Glomerular visceral epithelial cell (primary cell): ENCODE data around the gene BOLA2B.
A peak's percentile ranks its signal among the peaks of the same experiment; 100 is the strongest.
"Not testable (repeated sequence)": the region's sequence is repeated elsewhere in the genome, so short reads cannot be mapped to it uniquely, and the experiment has no call there.

Experiments used
- DNase-seq: peaks from one replicate; pipeline ENCODE4 v3.0.0-alpha.2; 2016; ENCODE audit errors: extremely low spot score

Gene BOLA2B

DNA sequence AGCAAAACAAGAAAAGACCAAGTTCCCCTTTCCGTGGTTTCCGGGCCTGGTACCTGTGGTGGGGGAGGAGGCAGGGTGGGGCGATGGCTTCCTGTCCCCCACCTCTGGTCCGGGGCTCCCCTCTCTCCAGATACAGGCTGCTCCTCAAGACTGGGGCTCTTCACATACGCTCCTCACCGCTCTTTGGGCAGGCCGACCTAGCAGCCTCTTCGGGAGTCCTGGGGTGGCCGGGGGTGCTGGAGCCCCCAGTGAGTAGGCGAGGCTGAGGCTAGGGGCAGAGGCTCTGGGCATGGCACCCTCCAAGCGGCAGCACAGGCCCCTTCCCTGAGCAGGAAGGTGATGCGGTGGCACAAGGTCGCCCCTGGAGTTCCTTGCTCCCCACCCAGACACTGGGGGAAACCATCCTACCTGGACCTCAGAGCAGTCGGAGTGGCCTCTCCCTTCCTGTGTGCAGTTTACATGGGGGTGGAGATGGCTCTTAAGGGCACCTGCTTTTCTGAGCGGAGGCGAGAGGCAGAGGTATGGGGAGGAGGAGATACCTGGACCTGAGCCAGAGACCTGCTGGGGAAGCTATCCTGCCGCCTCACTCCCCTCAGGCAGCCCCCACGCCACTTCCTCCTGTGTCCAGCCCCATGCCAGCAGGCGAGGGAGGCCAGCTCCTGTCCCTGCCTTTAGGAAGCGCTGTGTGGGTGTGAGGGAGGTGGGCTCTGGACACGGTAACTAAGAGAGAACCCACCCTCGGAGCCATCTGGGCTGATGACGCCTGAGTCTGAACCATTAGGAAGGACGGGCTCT lies 9.2 kb downstream of the BOLA2B start:
- no peak for DNase-seq

DNA sequence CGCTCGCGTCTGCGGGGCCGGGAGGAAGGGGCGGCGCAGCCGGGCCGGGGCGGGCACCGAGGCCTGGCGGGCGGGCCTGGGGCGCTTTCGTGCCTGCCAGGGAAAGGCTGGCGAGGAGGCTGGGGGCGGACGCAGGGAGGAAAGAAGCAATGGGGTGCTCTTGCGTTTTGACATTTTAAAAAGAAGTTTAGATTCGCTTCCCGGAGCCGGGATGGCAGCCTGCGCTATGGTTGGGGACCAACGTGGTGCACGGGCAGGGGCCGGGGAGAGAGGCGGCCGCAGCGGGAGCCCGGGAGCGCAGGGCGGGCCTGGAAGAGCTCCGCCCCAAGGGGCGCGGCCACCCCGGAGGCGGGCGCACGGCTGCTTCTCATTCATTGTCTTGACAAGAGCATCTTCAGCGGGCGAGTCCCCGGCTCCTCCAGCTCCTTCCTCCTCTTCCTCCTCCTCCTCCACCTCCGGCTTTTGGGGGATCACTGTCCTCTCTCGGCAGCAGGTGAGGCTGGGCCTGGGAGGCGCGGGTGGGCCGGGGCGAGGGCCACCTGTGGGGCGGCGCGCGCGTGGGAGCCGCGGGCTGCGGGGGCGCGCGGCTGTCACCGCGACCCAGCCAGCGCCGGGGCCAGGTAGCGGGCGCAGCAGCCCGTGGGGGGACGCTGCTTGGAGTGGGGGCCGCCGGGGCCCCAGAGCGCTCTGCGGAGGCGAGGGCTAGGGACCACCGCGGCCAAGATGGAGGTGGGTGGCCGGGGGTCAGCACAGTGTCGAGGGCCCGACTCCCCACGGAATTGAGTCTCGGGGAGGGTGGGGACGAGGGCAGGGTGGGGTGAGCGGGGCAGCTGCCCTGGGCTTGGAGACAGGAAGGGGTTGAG lies 10.0 kb downstream of the BOLA2B start, which contains the start of gene CORO1A:
CORO1A (plus strand) TSS at position 370 of the 863 bp plus-strand sequence. CDS start 1,608 bp downstream, outside the sequence.
- DNase-seq = peak; percentile 68

DNA sequence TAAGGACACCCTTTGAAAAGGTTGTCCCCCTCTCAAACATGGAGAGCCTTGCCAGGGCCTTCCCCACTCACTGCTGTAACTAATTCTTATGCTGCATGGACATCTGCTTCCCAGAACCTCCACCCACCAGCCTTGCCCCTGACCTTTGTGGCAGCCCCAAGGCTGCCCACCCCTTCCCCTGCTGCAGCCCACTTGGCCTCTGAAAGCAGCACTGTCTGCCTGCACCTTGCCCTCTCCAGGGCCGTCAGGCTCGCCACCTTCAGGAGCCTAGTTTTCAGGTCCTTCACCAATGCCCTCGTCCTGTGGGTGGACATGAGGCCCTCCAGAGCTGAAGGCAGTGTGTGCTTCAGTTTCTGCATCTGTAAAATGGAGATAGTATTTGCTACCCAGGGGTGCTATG lies 12.7 kb downstream of the BOLA2B start:
- DNase-seq = no peak

DNA sequence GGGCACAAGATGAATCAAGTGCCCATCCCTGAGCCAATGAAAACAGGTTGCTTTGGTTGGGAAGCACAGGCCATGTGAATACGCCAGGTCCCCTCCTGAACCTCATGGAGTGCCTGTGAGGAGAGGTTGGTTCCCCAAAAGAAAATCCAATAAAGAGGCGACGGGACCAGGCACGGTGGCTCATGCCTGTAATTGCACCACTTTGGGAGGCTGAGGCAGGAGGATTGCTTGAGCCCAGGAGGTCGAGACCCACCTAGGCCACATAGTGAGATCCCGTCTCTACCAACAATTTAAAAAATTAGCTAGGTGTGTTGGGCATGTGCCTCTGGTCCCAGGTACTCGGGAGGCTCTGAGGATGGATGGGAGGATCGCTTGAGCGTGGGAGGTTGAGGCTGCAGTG lies 13.5 kb downstream of the BOLA2B start:
- no peak for DNase-seq

DNA sequence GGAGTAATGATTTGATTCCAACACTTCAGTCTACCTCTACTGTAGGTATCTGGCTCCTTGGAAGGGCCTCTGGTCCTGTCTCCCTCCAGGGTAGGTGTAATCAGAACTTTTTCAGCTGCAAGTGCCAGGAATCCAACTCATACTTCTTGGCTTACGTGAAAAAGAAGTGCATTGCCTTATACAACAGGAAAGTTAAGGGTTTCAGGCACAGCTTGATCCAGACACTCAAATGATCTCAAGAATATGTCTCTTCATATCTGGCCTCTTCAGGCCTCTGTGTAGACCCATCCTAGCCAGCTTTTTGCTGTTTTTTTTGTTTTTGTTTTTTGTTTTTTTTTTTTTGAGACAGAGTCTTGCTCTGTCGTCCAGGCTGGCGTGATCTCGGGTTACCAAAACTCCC lies 14.3 kb downstream of the BOLA2B start:
- DNase-seq = no peak

DNA sequence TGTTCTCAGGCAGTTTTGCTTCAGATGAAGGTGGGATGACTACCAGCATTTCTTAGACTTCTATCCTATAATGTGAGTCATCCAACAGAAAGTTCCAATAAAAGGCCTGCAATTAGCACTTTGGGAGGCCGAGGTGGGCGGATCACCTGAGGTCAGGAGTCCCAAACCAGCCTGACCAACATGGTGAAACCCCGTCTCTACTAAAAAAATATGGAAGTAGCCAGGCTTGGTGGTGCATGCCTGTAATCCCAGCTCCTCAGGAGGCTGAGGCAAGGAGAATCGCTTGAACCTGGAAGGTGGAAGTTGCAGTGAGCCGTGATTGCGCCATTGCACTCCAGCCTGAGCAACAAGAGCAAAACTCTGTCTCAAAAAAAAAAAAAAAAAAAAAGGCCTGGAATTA lies 16.6 kb downstream of the BOLA2B start:
- not testable (repeated sequence) for DNase-seq

DNA sequence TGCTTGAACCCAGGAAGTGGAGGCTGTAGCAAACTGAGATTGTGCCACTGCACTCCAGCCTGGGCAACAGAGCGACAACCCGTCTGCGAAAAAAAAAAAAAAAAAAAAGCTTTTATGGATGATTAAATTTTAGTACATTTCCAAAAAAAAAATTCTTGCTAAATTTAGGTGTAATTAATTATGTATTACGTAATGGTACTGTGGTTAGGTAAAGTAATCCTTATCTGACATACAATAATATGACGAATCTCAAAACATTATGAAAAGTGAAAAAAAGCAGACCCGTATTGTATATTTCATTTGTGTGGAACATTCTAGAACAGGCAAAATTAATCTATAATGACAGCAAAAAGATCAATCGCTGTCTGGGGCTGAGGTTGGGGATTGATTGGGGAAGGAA lies 20.4 kb downstream of the BOLA2B start:
- DNase-seq = no peak

DNA sequence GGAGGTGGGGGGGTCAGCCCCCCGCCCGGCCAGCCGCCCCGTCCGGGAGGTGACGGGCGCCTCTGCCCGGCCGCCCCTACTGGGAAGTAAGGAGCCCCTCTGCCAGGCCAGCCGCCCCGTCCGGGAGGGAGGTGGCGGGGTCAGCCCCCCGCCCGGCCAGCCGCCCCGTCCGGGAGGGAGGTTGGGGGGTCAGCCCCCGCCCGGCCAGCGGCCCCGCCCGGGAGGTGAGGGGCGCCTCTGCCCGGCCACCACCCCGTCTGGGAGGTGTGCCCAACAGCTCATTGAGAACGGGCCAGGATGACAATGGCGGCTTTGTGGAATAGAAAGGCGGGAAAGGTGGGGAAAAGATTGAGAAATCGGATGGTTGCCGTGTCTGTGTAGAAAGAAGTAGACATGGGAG lies 23.3 kb downstream of the BOLA2B start:
- not testable (repeated sequence) for DNase-seq

DNA sequence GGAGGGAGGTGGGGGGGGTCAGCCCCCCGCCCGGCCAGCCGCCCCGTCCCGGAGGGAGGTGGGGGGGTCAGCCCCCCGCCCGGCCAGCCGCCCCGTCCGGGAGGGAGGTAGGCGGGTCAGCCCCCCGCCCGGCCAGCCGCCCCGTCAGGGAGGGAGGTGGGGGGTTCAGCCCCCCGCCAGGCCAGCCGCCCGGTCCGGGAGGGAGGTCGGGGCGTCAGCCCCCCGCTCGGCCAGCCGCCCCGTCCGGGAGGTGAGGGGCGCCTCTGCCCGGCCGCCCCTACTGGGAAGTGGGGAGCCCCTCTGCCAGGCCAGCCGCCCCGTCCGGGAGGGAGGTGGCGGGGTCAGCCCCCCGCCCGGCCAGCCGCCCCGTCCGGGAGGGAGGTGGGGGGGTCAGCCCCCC lies 24.1 kb downstream of the BOLA2B start:
- DNase-seq = not testable (repeated sequence)

DNA sequence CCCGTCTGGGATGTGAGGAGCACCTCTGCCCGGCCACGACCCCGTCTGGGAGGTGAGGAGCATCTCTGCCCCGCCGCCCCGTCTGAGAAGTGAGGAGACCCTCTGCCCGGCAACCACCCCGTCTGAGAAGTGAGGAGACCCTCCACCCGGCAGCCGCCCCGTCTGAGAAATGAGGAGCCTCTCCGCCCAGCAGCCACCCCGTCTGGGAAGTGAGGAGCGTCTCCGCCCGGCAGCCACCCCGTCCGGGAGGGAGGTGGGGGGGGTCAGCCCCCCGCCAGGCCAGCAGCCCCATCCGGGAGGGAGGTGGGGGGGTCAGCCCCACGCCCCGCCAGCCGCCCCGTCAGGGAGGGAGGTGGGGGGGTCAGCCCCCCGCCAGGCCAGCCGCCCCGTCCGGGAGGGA lies 24.7 kb downstream of the BOLA2B start:
- not testable (repeated sequence) for DNase-seq

DNA sequence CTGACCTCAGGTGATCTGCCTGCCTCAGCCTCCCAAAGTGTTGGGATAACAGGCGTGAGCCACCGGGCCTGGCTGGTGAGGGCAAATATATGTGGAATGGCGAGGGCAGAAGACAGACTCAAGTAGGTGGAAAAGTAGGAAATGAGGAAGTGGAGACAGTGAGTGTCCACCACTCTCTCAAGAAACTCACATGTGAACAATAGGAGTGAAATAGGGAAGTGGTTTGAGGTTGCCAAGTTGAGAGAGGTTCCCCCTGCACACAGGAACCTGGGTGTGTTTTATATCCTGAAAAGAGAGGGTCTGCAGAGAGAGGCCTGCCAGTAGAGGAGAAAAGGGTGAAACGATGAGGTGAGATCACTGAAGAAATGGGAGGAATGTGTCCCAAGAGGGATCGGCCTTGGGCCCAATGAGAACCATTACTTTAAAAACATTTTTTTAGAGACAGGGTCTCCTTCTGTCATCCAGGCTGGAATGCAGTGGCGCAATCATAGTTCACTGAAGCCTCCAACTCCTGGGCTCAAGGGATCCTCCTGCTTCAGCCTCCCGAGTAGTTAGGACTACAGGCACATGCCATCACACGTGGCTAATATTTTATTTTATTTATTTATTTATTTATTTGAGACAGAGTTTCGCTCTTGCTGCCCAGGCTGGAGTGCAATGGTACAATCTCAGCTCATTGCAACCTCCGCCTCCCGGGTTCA lies 27.1 kb downstream of the BOLA2B start:
- no peak for DNase-seq

DNA sequence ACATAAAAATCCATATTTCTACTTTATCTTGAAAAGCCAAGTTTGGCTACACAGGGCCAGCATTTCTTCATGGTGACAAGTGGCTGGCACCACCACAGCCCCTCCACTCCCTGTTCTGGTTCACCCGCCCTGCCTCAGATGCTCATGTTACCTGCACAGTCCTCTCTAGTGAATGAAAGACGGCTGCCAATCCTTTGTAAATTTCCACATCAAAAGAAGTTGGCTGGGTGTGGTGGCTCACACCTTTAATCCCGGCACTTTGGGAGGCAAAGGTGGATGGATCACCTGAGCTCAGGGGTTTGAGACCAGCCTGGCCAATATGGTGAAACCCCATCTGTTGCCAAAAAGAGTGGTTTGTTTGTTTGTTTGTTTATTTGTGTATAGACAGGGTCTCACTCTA lies 29.9 kb downstream of the BOLA2B start:
- DNase-seq = no peak

DNA sequence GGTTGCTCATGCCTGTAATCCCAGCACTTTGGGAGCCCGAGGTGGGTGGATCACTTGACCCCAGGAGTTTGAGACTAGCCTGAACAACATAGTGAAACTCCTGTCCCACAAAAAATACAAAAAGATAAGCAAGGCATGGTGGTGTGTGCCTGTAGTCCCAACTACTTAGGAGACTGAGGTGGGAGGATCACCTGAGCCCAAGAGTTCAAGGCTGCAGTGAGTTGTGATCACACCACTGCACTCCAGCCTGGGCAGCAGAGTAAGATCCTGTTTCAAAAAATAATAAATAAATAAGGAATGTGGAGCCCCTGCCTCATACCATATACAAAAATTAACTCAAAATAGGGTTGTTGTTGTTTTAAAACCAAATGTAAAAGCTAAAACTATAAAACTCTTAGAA lies 36.3 kb downstream of the BOLA2B start:
- DNase-seq = no peak

DNA sequence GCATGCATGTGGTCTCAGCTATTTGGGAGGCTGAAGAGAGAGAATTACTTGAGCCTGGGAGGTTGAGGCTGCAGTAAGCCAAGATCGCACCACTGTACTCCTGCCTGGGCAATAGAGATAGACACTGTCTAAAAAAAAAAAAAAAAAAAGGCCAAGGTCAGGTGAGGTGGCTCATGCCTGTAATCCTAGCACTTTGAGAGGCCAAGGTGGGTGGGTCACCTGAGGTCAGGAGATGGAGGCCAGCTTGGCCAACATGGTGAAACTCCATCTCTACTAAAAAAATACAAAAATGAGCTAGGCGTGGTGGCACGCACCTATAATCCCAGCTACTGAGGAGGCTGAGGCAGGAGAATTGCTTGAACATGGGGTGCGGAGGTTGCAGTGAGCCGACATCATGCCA lies 38.3 kb downstream of the BOLA2B start:
- DNase-seq = no peak

DNA sequence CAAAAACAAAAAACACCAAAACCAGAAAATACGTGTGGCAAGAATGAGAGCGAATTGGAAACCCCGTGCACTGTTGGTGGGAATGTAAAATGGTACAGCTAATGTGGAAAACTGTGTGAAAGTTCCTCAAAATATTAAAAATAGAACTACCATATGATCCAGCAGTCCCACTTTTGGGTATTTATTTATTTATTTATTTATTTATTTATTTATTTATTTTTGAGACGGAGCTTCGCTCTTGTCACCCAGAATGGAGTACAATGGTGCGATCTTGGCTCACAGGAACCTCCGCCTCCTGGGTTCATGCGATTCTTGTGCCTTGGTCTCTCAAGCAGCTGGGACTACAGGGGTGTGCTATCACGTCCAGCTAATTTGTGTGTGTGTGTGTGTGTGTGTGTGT lies 40.9 kb downstream of the BOLA2B start:
- no peak for DNase-seq

DNA sequence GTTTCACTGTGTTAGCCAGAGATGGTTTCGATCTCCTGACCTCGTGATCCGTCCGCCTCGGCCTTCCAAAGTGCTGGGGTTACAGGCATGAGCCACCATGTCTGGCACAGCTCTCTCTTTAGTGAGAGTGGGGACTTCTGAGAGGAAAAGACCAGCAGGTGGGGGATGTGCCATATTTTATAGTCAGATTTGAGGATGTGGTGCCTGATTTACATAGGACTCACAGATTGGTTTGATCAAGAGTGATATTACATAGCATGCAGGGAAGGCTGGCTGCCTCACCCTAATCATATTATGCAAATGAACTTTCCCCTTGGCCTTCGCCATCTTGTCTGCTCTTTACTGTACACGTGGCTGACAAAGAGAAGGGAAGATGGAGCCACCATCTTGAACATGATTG lies 42.4 kb downstream of the BOLA2B start:
- DNase-seq = no peak

DNA sequence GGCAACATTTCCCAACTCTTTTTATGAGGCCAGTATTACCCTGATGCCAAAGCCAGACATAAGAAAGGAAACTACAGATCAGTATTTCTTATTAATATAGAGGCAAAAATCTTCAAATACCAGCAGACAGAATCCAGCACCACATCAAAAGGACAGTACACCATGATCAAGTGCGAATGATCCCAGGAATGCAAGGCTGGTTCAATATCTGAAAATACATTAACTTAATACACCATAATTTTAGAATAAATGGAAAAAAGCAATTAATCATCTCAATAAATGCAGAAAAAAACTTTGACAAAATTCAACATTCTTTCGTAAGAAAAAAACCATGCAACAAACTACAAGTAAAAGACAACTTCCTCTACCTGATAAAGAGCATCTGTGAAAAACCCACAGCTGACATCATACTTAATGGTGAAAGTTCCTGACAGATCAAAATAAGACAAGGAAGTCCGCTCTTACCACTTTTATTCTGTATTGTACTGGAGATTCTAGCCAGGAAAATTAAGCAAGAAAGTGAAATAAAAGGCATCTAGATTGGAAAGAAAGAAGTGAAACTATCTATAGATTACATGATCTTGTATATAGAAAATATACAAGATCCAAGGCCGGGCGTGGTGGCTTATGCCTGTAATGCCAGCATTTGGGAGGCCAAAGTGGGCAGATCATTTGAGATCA lies 44.1 kb downstream of the BOLA2B start:
- DNase-seq = no peak

DNA sequence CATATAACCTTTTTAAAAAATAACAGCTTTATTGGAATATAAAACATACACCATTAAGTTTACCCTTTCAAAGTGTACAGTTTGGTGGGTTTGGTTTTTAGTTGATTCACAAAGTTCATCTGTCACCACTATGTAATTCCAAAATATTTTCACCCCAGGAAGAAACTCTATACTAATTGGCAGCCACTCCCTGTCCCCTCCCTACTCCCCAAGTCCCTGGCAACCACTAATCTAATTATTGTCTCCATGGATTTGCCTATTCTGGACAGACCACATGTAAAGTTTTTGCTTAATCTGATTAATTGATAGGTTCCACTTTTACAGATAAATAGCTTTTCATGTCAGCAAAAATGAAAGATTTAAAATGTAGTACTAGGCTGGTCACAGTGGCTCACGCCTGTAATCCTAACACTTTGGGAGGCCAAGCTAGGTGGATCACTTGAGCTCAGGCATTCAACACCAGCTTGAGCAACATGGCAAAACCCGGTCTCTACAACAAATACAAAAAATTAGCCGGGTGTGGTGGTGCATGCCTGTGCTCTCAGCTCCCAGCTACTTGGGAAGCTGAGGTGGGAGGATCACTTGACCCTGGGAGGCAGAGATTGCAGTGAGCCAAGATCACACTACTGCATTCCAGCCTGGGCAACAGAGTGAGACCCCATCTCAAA lies 45.5 kb downstream of the BOLA2B start:
- DNase-seq = no peak

DNA sequence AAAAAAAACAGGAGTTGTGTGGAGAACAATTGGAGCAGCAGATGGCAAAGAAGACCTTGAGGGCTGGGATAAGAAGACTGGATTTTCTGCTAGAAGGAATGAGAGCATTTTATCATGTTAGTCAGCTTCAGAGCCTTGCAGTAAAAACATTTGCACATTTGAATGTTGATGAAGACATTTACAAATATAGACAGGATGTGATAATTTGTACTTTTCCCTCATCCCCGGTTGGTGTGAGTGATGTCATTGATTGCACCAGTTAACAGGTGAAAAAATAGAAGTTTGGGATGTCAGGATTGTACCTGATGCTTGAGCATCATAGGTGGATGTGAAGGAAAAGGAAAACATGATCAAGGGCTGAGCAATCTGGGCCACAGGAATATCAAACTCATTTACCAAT lies 47.8 kb downstream of the BOLA2B start:
- DNase-seq = no peak

DNA sequence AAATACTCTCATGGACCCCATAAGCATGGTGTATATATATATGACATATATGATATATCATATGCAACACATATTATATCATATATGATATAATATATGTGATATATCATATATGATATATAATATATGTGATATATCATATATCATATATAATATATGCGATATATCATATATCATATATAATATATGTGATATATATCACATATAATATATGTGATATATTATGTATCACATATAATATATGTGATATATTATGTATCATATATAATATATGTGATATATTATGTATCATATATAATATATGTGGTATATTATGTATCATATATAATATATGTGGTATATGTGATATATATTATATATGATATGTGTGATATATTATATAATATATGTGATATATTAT lies 48.5 kb downstream of the BOLA2B start:
- DNase-seq = no peak

DNA sequence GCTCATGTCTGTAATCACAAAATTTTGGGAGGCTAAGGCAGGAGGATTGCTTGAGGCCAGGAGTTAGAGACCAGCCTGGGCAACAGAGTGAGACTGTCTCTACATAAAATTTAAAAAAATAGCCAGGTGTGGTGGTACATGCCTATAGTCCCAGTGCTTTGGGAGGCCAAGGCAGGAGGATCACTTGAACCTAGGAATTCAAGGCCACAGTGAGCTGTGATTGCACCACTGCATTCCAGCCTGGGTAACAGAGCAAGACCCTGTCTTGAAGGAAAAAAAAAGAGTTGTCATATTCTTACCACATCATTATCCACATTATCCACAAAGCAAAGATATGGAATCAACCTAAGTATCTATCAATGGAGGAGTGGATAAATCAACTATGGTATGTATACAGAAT lies 49.4 kb downstream of the BOLA2B start:
- no peak for DNase-seq
